Middle frontal gyrus (tissue), 1 donor: ENCODE results near the gene GRAMD2B.

ENCODE experiments used
- DNase-seq: peaks from one replicate; pipeline ENCODE4 v3.0.0-alpha.2; 2015; ENCODE audit warnings: low spot score; ENCODE audit errors: extremely low spot score

The GRAMD2B gene

GRCh38 chr5:126477294-126478117 lies 54.3 kb downstream of the GRAMD2B start:
- DNase-seq = no peak

- DNase-seq = no peak
Measured at GRCh38 chr5:126479810-126480209, 56.6 kb downstream of the GRAMD2B start.

GRCh38 chr5:126480824-126481223 lies 57.6 kb downstream of the GRAMD2B start:
- no peak for DNase-seq

- no peak for DNase-seq
Measured at GRCh38 chr5:126481243-126481642, 58.0 kb downstream of the GRAMD2B start.

- no peak for DNase-seq
Measured at GRCh38 chr5:126482591-126482990, 59.4 kb downstream of the GRAMD2B start.

GRCh38 chr5:126483156-126483555 lies 59.9 kb downstream of the GRAMD2B start:
- no peak for DNase-seq

GRCh38 chr5:126484253-126484652 lies 61.0 kb downstream of the GRAMD2B start:
- DNase-seq = no peak

GRCh38 chr5:126486332-126486731 lies 63.1 kb downstream of the GRAMD2B start:
- peak; percentile 39 for DNase-seq

- DNase-seq = no peak
Measured at GRCh38 chr5:126487596-126487995, 64.4 kb downstream of the GRAMD2B start.

- no peak for DNase-seq
Measured at GRCh38 chr5:126488443-126489065, 65.3 kb downstream of the GRAMD2B start.

GRCh38 chr5:126490167-126490940 lies 67.1 kb downstream of the GRAMD2B start:
- DNase-seq = no peak

GRCh38 chr5:126492939-126493338 lies 69.7 kb downstream of the GRAMD2B start:
- DNase-seq = no peak

GRCh38 chr5:126494393-126494792 lies 71.2 kb downstream of the GRAMD2B start:
- no peak for DNase-seq

GRCh38 chr5:126497506-126497905 lies 74.3 kb downstream of the GRAMD2B start:
- DNase-seq = no peak

- no peak for DNase-seq
Measured at GRCh38 chr5:126499278-126499677, 76.1 kb downstream of the GRAMD2B start.

GRCh38 chr5:126499853-126500342 lies 76.7 kb downstream of the GRAMD2B start:
- DNase-seq = no peak

- no peak for DNase-seq
Measured at GRCh38 chr5:126501448-126501847, 78.2 kb downstream of the GRAMD2B start.

GRCh38 chr5:126503602-126504104 lies 80.4 kb downstream of the GRAMD2B start:
- no peak for DNase-seq

- DNase-seq = no peak
Measured at GRCh38 chr5:126506079-126506478, 82.9 kb downstream of the GRAMD2B start.

- DNase-seq = no peak
Measured at GRCh38 chr5:126508251-126508961, 85.2 kb downstream of the GRAMD2B start.

- no peak for DNase-seq
Measured at GRCh38 chr5:126508962-126509279, 85.7 kb downstream of the GRAMD2B start.
